ENCODE data around the gene GPR137.

GPR137 gene

DNA sequence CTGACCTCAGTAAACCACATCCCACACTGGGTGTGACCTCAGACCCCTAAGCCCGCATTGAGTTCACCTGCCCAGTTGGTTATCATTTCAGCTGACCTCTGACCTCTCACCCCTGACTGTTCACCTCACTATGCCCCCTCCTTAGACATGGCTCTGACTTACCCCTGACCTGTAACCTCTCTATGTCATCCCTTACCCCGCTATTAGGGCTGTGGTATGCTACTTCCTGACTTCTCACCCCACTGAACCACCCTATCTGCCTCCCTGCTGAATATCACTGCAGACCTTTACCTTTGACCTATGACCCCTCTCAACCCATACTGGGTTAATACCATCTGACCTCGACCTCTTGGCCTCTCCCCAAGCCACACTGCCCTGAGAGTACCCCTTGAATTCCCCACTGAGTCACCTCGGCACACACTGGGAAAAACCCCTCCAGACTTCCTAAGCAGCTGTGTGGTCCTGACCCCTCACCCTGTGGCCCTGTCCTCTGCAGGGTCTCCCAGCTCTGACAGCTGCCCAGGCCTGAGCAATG lies 26.0 kb upstream of the GPR137 start:
- DNase-seq (ENCODE audit: low read depth): peak; percentile 40
- no peak overlapping the region for H3K4me3 ChIP-seq (ENCODE audit: low read depth, low read length)

DNA sequence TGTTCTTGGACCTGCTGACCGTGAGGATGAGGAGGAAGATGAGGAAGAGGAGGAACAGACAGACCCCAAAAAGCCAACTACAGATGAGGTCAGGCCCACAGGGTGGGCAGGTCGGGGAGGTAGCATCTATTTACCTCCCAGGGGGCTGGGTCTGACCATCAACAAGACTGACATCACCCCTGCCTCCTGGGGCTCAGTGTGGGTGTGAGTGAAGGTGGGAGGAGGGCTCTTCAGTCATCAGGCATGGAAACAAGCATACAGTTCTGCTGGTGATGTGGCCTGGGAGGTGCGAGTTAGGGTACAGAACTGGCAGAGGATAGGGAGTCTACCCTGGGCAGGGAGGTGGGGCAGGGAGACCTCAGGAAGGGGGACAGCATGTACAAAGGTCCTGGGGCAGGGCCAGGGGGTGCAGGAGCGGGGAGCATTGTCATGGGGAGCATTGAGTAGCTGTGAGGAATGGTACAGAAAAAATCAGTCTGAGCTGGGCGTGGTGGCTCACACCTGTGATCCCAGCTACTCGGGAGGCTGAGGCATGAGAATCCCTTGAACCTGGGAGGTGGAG lies 25.4 kb upstream of the GPR137 start:
- TF ChIP-seq, protein P1, sequence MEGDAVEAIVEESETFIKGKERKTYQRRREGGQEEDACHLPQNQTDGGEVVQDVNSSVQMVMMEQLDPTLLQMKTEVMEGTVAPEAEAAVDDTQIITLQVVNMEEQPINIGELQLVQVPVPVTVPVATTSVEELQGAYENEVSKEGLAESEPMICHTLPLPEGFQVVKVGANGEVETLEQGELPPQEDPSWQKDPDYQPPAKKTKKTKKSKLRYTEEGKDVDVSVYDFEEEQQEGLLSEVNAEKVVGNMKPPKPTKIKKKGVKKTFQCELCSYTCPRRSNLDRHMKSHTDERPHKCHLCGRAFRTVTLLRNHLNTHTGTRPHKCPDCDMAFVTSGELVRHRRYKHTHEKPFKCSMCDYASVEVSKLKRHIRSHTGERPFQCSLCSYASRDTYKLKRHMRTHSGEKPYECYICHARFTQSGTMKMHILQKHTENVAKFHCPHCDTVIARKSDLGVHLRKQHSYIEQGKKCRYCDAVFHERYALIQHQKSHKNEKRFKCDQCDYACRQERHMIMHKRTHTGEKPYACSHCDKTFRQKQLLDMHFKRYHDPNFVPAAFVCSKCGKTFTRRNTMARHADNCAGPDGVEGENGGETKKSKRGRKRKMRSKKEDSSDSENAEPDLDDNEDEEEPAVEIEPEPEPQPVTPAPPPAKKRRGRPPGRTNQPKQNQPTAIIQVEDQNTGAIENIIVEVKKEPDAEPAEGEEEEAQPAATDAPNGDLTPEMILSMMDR (IDR thresholded peaks at IDR 0.05; ENCODE audit: insufficient read depth, low read depth, low read length, missing control alignments): no peak
- DNase-seq (ENCODE audit: low read depth): no peak
- H3K4me3 ChIP-seq (ENCODE audit: low read depth, low read length): no peak overlapping the region

More for the DNA sequence above, 26.0 kb upstream of the GPR137 start:
- TF ChIP-seq, protein P1 (IDR thresholded peaks at IDR 0.05; ENCODE audit: insufficient read depth, low read depth, low read length, missing control alignments): no peak

DNA sequence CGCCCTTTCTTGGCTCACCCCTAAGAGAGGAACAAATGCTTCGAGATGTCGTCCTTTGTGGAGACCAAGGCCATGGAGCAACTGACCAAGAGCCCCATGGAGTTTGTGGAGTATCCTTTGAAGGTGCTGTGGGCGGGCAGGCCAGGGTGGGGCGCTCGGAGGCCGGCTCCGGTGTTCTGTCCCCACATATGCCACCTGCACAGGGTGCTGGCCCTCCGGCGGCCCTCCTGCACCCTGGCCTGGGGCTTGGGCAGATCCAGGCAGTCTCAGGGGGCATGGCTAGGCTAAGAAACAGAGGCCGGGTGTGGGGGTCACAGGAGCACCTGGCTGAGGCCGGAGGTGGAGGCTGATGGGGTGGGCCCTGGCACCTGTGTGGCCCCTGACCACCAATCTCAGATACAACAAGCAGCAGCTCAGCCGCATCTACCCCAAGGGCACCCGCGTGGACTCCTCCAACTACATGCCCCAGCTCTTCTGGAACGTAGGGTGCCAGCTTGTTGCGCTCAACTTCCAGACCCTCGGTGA lies 24.0 kb upstream of the GPR137 start:
- TF ChIP-seq, protein P1 (IDR thresholded peaks at IDR 0.05; ENCODE audit: insufficient read depth, low read depth, low read length, missing control alignments): no peak
- DNase-seq (ENCODE audit: low read depth): no peak
- no peak overlapping the region for H3K4me3 ChIP-seq (ENCODE audit: low read depth, low read length)

DNA sequence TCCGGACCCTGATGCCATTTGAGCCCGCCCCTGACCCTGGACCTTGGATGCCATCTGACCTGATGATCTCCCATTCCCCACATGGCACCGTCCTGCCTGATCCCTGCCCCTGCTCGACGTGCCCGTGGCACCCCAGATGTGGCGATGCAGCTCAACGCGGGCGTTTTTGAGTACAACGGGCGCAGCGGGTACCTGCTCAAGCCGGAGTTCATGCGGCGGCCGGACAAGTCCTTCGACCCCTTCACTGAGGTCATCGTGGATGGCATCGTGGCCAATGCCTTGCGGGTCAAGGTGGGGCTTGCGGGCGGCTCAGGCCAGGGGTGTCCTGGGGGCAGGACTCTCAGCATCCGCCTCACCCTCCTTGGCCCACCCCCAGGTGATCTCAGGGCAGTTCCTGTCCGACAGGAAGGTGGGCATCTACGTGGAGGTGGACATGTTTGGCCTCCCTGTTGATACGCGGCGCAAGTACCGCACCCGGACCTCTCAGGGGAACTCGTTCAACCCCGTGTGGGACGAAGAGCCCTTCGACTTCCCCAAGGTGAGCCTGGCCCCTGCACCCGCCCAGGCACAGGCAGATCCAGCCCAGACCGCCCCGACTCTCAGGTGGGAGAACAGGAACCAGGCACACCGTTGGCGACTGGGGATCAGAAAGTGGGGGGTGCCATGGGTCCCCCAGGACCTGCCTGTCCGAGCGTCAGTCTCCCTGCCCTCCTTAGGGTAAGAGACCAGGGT lies 23.2 kb upstream of the GPR137 start:
- DNase-seq (ENCODE audit: low read depth): no peak
- no peak overlapping the region for H3K4me3 ChIP-seq (ENCODE audit: low read depth, low read length)
- TF ChIP-seq, protein P1 (IDR thresholded peaks at IDR 0.05; ENCODE audit: insufficient read depth, low read depth, low read length, missing control alignments): no peak

DNA sequence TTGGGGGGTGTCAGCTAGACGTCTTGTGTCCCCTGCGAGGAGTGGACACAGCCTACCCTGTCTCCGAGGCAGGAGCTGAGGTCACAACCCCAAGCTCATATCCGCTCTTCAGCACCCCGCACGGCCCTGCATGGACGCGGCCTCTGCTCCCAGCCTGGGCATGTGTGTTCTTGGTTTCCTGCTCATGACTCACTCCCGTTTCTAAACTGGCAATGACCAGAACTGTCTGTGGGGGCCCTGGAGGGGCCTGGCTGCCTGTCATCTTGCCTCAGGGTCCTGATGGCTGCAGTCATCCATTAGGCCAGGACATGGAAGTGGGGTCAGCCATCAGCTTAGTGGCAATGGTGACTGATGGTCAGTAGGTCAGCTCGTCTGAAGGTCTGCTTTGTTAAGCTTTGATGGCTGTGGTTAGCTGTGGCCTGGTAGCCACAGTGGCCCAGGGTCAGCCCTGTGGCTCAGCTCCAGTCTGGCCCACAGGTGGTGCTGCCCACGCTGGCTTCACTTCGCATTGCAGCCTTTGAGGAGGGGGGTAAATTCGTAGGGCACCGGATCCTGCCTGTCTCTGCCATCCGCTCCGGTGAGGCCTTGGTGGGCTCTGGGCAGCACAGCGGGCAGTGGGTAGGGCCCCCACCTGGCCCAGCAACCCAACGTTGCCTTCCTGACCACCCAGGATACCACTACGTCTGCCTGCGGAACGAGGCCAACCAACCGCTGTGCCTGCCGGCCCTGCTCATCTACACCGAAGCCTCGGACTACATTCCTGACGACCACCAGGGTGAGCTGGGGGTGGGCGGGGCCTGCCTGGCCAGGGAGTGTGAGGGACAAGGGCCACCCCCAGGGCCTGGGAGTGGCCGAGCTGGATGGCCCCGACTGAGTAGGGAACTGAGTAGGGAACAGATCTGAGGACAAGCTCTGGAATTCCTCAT lies 22.4 kb upstream of the GPR137 start:
- no peak overlapping the region for H3K4me3 ChIP-seq (ENCODE audit: low read depth, low read length)
- no peak for DNase-seq (ENCODE audit: low read depth)
- TF ChIP-seq, protein P1 (IDR thresholded peaks at IDR 0.05; ENCODE audit: insufficient read depth, low read depth, low read length, missing control alignments): no peak

DNA sequence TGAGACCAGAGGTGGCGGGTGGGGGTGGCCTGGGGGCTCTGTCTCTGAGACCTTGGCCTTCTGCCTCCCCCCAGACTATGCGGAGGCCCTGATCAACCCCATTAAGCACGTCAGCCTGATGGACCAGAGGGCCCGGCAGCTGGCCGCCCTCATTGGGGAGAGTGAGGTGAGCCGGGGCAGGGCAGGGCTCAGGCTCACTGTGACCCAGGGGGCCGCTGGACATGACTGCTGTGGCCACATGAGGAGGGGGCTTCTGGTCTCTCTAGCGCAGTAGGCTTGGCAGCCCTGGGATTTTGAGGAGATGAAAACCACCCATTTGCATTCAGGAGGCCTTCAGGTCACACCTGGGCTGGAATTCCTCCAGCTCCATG lies 21.7 kb upstream of the GPR137 start:
- no peak for DNase-seq (ENCODE audit: low read depth)
- TF ChIP-seq, protein P1 (IDR thresholded peaks at IDR 0.05; ENCODE audit: insufficient read depth, low read depth, low read length, missing control alignments): no peak
- no peak overlapping the region for H3K4me3 ChIP-seq (ENCODE audit: low read depth, low read length)

Measured in GM12865 (cell line).